IMR-90 (cell line): ENCODE measurements around the gene TDRKH. TPM values are rescaled to one million over a fixed set of nuclear protein-coding genes. Genes with fewer than 3 reads are reported as not detected.

Experiments
- ATAC-seq: fragments of 200-7000 bp; cut with Tn5 transposase; 2 replicates; pipeline ENCODE4 v1.9.1; 2020; ENCODE audit warnings: low read depth, mild to moderate bottlenecking, moderate library complexity
- BruUV-seq: library from RNA; stranded (reverse); fragments of 400-500 nt; replicated peaks from 2 replicates; lab custom pipeline; 2021; lab: Mats Ljungman, UMichigan
- CTCF ChIA-PET: fragments of 300-600 bp; formaldehyde crosslinking; extraction: SDS; loops from one replicate; lab custom pipeline; 2021; ENCODE audit warnings: antibody characterized with exemption; lab: Yijun Ruan, JAX
- POLR2A ChIA-PET: fragments of 300-600 bp; sonication (Branson Sonifier 250); formaldehyde crosslinking; loops from one replicate; lab custom pipeline; 2022; ENCODE audit warnings: antibody characterized with exemption; ENCODE audit not compliant: unreplicated experiment; lab: Charles Lee
- DNase-seq: peaks from one replicate; pipeline ENCODE4 v3.0.0; 2013
- H2AFZ ChIP-seq: replicated peaks from 2 replicates; pipeline ENCODE3; 2013; ENCODE audit warnings: low read length, mild to moderate bottlenecking; ENCODE audit not compliant: poor library complexity
- H2AK5ac ChIP-seq: 2 replicates; pipeline ENCODE4 v1.6.1; 2013; ENCODE audit warnings: low read depth, low read length, inconsistent platforms
- H2AK9ac ChIP-seq: replicated peaks from 2 replicates; pipeline ENCODE3; 2013; ENCODE audit warnings: mild to moderate bottlenecking, low read depth, low read length, moderate library complexity; ENCODE audit not compliant: poor library complexity
- H2BK120ac ChIP-seq: 2 replicates; pipeline ENCODE4 v1.6.1; 2013; ENCODE audit warnings: low read depth, low read length, inconsistent platforms
- H2BK15ac ChIP-seq: 3 replicates; pipeline ENCODE4 v1.6.1; 2013; ENCODE audit warnings: low read depth, low read length, inconsistent platforms
- H2BK20ac ChIP-seq: 2 replicates; pipeline ENCODE4 v1.6.1; 2013; ENCODE audit warnings: low read depth, mild to moderate bottlenecking, inconsistent platforms, low read length, moderate library complexity
- H2BK5ac ChIP-seq: 2 replicates; pipeline ENCODE4 v1.6.1; 2013; ENCODE audit warnings: mild to moderate bottlenecking, low read depth, low read length, inconsistent platforms; ENCODE audit not compliant: poor library complexity, severe bottlenecking
- H3K14ac ChIP-seq: replicated peaks from 2 replicates; pipeline ENCODE4 v1.6.1; 2013; ENCODE audit warnings: low read depth, low read length, inconsistent platforms
- H3K18ac ChIP-seq: 2 replicates; pipeline ENCODE4 v1.6.1; 2013; ENCODE audit warnings: low read depth, low read length, control low read depth
- H3K23ac ChIP-seq: 2 replicates; pipeline ENCODE4 v1.6.1; 2013; ENCODE audit warnings: low read depth, low read length, inconsistent platforms
- H3K27ac ChIP-seq: 2 replicates; pipeline ENCODE4 v1.5.1; 2013; ENCODE audit warnings: mild to moderate bottlenecking, control low read depth, low read length; ENCODE audit not compliant: insufficient read depth
- H3K27me3 ChIP-seq: 2 replicates; pipeline ENCODE4 v1.6.1; 2013; ENCODE audit warnings: low read length; ENCODE audit not compliant: control insufficient read depth, insufficient read depth
- H3K36me3 ChIP-seq: 2 replicates; pipeline ENCODE4 v1.6.1; 2013; ENCODE audit warnings: low read length, mixed read lengths; ENCODE audit not compliant: control insufficient read depth, insufficient read depth
- H3K4ac ChIP-seq: 2 replicates; pipeline ENCODE4 v1.6.1; 2013; ENCODE audit warnings: low read depth, low read length, inconsistent platforms
- H3K4me1 ChIP-seq: 2 replicates; pipeline ENCODE4 v1.6.1; 2013; ENCODE audit warnings: low read length, mixed read lengths; ENCODE audit not compliant: control insufficient read depth, insufficient read depth
- H3K4me2 ChIP-seq: 2 replicates; pipeline ENCODE4 v1.6.1; 2013; ENCODE audit warnings: low read depth, mild to moderate bottlenecking, control low read depth, low read length, moderate library complexity
- H3K4me3 ChIP-seq: 2 replicates; pipeline ENCODE4 v1.5.1; 2013; ENCODE audit warnings: low read depth, mild to moderate bottlenecking, control low read depth, low read length, moderate library complexity; ENCODE audit not compliant: insufficient read depth
- H3K56ac ChIP-seq: 2 replicates; pipeline ENCODE4 v1.6.1; 2013; ENCODE audit warnings: low read length, inconsistent platforms; ENCODE audit not compliant: insufficient read depth; ENCODE audit errors: extremely low read depth
- H3K79me1 ChIP-seq, 2 experiments: 2 replicates each; pipeline ENCODE4 v1.6.1; 2013; ENCODE audit warnings: low read length in 2 of 2, inconsistent platforms in 1 of 2, low read depth in 1 of 2
- H3K9ac ChIP-seq: 2 replicates; pipeline ENCODE4 v1.6.1; 2013; ENCODE audit warnings: low read depth, low read length, control low read depth
- H3K9me1 ChIP-seq: 2 replicates; pipeline ENCODE4 v1.6.1; 2013; ENCODE audit warnings: low read length, inconsistent platforms; ENCODE audit not compliant: insufficient read depth
- H3K9me3 ChIP-seq: 2 replicates; pipeline ENCODE4 v1.6.1; 2013; ENCODE audit warnings: low read length; ENCODE audit not compliant: control insufficient read depth, insufficient read depth
- H4K20me1 ChIP-seq: 2 replicates; pipeline ENCODE4 v1.6.1; 2013; ENCODE audit warnings: low read length, inconsistent platforms; ENCODE audit not compliant: insufficient read depth
- H4K5ac ChIP-seq: 2 replicates; pipeline ENCODE4 v1.6.1; 2013; ENCODE audit warnings: mild to moderate bottlenecking, low read depth, low read length, control low read depth
- H4K8ac ChIP-seq, 2 experiments: 2 replicates each; pipeline ENCODE4 v1.6.1; 2013; ENCODE audit warnings: low read depth in 2 of 2, low read length in 2 of 2, control low read depth in 1 of 2, inconsistent platforms in 1 of 2
- H4K91ac ChIP-seq: 2 replicates; pipeline ENCODE4 v1.6.1; 2013; ENCODE audit warnings: low read depth, low read length, inconsistent platforms; ENCODE audit not compliant: insufficient read depth
- MAFK ChIP-seq: IDR thresholded peaks from 2 replicates; pipeline ENCODE4 v1.6.1; 2012; ENCODE audit warnings: low read depth, low read length, improper control_type of control experiment
- WGBS, 2 experiments: methylation state at CpG; one replicate each; pipeline versions ENCODE4 v1.1.5 to v1.1.7; 2013; ENCODE audit warnings: missing lambda C conversion rate in 2 of 2; ENCODE audit not compliant: insufficient read length in 1 of 2; ENCODE audit errors: extremely low coverage in 2 of 2; 5-methylcytosine and 5-hydroxymethylcytosine counted together
- dilution Hi-C: fragments of 300-500 bp; cut with HindIII; formaldehyde crosslinking; loops from one replicate; pipeline ENCODE4 v1.14.3; 2018; ENCODE audit warnings: low sequenced_read_pairs; ENCODE audit not compliant: unreplicated experiment
- in situ Hi-C: fragments of 300-500 bp; cut with MboI; formaldehyde crosslinking; loops from 3 replicates; pipeline ENCODE4 v1.14.3; 2019; ENCODE audit warnings: low sequenced_read_pairs, inconsistent platforms, mixed read lengths
- intact Hi-C: fragments of 100-400 bp; cut with micrococcal nuclease; formaldehyde crosslinking; loops from 2 replicates; pipeline ENCODE4 v1.10.0; 2022
- polyA plus RNA-seq, 3 experiments: library from polyadenylated mRNA; depleted of rRNA; stranded (reverse); fragments of >200 nt; gene quantifications; 2 replicates each; pipeline ENCODE4 v1.2.3, GENCODE V29; 2012; ENCODE audit warnings: low replicate concordance in 1 of 3
- total RNA-seq: library from RNA; depleted of rRNA; stranded (reverse); fragments of >200 nt; gene quantifications from 2 replicates; pipeline ENCODE4 v1.2.3, GENCODE V29; 2012
- TF ChIP-seq, protein P1 (sequence below): fragments of 150-350 bp; IDR thresholded peaks from 2 replicates; pipeline ENCODE4 v1.6.1; 2017; ENCODE audit warnings: mild to moderate bottlenecking, antibody characterized with exemption, low read length, low read depth

The TDRKH gene
- total and polyA plus RNA-seq, 2 of the 4 experiments (the other 2 are of a cell fraction), result 1.2 to 2.2 TPM

DNA sequence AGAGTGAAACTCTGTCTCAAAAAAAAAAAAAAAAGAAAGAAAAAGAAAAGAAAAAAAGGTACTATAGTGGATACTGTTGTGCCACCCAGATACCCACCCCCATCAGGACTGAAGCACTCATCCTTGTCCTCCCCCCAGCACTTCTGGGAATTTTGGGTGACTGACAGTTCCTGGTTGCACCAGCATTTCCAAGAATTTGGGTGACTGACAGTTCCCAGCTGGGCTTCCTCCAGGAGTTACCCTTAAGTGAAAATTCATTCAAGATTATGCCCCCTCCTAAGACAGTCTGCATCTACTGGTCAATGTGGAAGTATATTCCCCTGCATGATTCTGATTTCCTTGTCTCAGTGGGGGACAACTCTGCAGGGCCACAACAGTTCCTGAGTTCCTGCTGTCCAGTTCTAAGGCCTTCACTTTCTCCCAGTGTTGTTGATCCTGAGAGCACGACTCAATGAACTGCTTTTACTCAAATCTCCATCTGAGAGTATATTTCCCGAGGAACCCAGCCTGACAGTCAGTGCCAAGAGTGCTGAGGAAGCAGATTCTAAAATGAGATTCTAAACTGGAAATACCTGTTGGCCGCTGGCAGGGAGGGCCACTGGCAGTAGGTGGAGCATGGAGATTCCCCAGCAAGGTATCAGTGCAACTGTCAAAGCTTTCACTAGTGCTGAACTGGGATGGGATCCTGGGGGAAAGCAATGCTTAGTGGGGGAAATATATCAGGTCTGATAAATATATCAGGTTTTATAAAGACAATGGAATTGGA lies 50.5 kb downstream of the TDRKH start:
- no peak overlapping the region for H2AK9ac ChIP-seq
- H3K4me1 ChIP-seq, result no peaks in the 10 kb centered on the region
- H3K4me3 ChIP-seq, result no peak overlapping the region
- H4K20me1 ChIP-seq, result no peaks in the 10 kb centered on the region
- DNase-seq (no peak), ATAC-seq (no peak)
- no peak overlapping the region for H3K4me2 ChIP-seq
- no peak overlapping the region for H2BK20ac ChIP-seq
- H3K9me1 ChIP-seq, result no peaks in the 10 kb centered on the region
- H3K79me1 ChIP-seq, result no peaks in the 10 kb centered on the region
- no peak overlapping the region for H4K91ac ChIP-seq
- no CpG with 5 or more reads among the region's 3 CpGs for WGBS, 2 experiments
- BruUV-seq, result no TSS peak
- no peak overlapping the region for H2BK5ac ChIP-seq
- H3K14ac ChIP-seq, result no peak overlapping the region
- no peak overlapping the region for H3K56ac ChIP-seq
- intact Hi-C loops (loop anchor here (5.0 kb wide), 2 partner anchors 282 to 542 kb away; partner anchors contain the start of genes PIP5K1A and POGZ), dilution Hi-C loops (no loop called here), in situ Hi-C loops (loop anchor here (5.0 to 10.0 kb wide), 2 partner anchors 205 to 292 kb away; no protein-coding TSS in a partner anchor)
- no peak overlapping the region for H2AFZ ChIP-seq
- no peak overlapping the region for H3K4ac ChIP-seq
- H3K23ac ChIP-seq, result no peak overlapping the region
- no peak overlapping the region for H2AK5ac ChIP-seq
- no peak overlapping the region for H4K5ac ChIP-seq
- no peak overlapping the region for H3K9ac ChIP-seq
- ChIA-PET POLR2A (no interaction called here), CTCF (interaction anchor here (0.6 kb wide), 2 partner anchors 16 to 722 kb away, joined by 3 read pairs; no protein-coding TSS in a partner anchor)
- H3K18ac ChIP-seq, result no peak overlapping the region
- no peaks in the 10 kb centered on the region for H3K36me3 ChIP-seq
- H3K27me3 ChIP-seq, result peaks cover 41% of the 10 kb centered on the region
- H3K27ac ChIP-seq, result no peak overlapping the region
- H3K9me3 ChIP-seq, result peaks cover 8% of the 10 kb centered on the region
- H2BK15ac ChIP-seq, result no peak overlapping the region
- no peak overlapping the region for H2BK120ac ChIP-seq
- H4K8ac ChIP-seq, result no peak overlapping the region
- TF ChIP-seq, protein P1, sequence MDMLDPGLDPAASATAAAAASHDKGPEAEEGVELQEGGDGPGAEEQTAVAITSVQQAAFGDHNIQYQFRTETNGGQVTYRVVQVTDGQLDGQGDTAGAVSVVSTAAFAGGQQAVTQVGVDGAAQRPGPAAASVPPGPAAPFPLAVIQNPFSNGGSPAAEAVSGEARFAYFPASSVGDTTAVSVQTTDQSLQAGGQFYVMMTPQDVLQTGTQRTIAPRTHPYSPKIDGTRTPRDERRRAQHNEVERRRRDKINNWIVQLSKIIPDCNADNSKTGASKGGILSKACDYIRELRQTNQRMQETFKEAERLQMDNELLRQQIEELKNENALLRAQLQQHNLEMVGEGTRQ, result no peak
- peak; percentile 51; the same call in 1 of the 2 replicates for TF ChIP-seq MAFK
